NCI-H226 (cell line): ENCODE data around the gene CUL9.

ENCODE experiments used
- DNase-seq: peaks from one replicate; pipeline ENCODE4 v3.0.0-alpha.2; 2015

Gene CUL9

GRCh38 chr6:43202451-43202850 is 20.5 kb downstream of the CUL9 start:
- DNase-seq = no peak

- DNase-seq = no peak
Measured at GRCh38 chr6:43203029-43203717, 21.2 kb downstream of the CUL9 start.

GRCh38 chr6:43203718-43204095 is 21.7 kb downstream of the CUL9 start:
- no peak for DNase-seq

GRCh38 chr6:43204271-43205105 is 22.5 kb downstream of the CUL9 start:
- DNase-seq = no peak

- DNase-seq = no peak
Measured at GRCh38 chr6:43205849-43206248, 23.9 kb downstream of the CUL9 start.

GRCh38 chr6:43207286-43207685 is 25.3 kb downstream of the CUL9 start:
- no peak for DNase-seq

GRCh38 chr6:43211955-43212354 is 30.0 kb downstream of the CUL9 start:
- DNase-seq = no peak

GRCh38 chr6:43213431-43213830 is 31.4 kb downstream of the CUL9 start:
- DNase-seq = no peak

GRCh38 chr6:43215066-43215465 is 33.1 kb downstream of the CUL9 start:
- DNase-seq = no peak

GRCh38 chr6:43216200-43216599 is 34.2 kb downstream of the CUL9 start:
- DNase-seq = no peak

GRCh38 chr6:43217351-43217750 is 35.4 kb downstream of the CUL9 start:
- no peak for DNase-seq

- DNase-seq = no peak
Measured at GRCh38 chr6:43219119-43219518, 37.1 kb downstream of the CUL9 start.

- DNase-seq = no peak
Measured at GRCh38 chr6:43219814-43220213, 37.8 kb downstream of the CUL9 start.

- DNase-seq = no peak
Measured at GRCh38 chr6:43220439-43220951, 38.5 kb downstream of the CUL9 start.

GRCh38 chr6:43221046-43221972 is 39.3 kb downstream of the CUL9 start:
- peak; percentile 43 for DNase-seq

GRCh38 chr6:43222418-43223059 is 40.5 kb downstream of the CUL9 start:
- no peak for DNase-seq

- no peak for DNase-seq
Measured at GRCh38 chr6:43223175-43223574, 41.2 kb downstream of the CUL9 start.

- DNase-seq = no peak
Measured at GRCh38 chr6:43226192-43226851, 44.3 kb downstream of the CUL9 start.

- peak; percentile 62 for DNase-seq
Measured at GRCh38 chr6:43228951-43229802, 47.2 kb downstream of the CUL9 start, which contains the start of gene DNPH1. DNPH1 (minus strand) TSS chr6:43229481; CDS start chr6:43229456, 25 bp downstream.

- DNase-seq = no peak
Measured at GRCh38 chr6:43229803-43230620, 48.0 kb downstream of the CUL9 start.
